COLO668 (cell line): ENCODE measurements around the gene ATP5F1C.
"Not testable (repeated sequence)": the region's sequence is repeated elsewhere in the genome, so short reads cannot be mapped to it uniquely, and the experiment has no call there.

Source experiments
- DNase-seq: peaks from one replicate; lab custom pipeline; 2025; ENCODE audit not compliant: unreplicated experiment; lab: John Stamatoyannopoulos, UW

ATP5F1C gene

GRCh38 chr10:7787857-7788638 is at the start of gene ATP5F1C, which contains the start of gene KIN:
Gene ATP5F1C (plus strand): TSS chr10:7788177. CDS start chr10:7788208, 31 bp downstream.
Gene KIN (minus strand): TSS chr10:7787993. CDS start chr10:7787933, 60 bp downstream.
- DNase-seq, result peak; percentile 91

GRCh38 chr10:7738536-7739407 is 49.2 kb upstream of the ATP5F1C start:
- DNase-seq, result peak; percentile 3

GRCh38 chr10:7744307-7744706 is 43.7 kb upstream of the ATP5F1C start:
- DNase-seq, result no peak

GRCh38 chr10:7748637-7749036 is 39.3 kb upstream of the ATP5F1C start:
- DNase-seq, result not testable (repeated sequence)

- no peak for DNase-seq
Observed at GRCh38 chr10:7750222-7750621, 37.8 kb upstream of the ATP5F1C start.

GRCh38 chr10:7752251-7752650 is 35.7 kb upstream of the ATP5F1C start:
- DNase-seq, result no peak

- DNase-seq, result no peak
Observed at GRCh38 chr10:7755103-7755502, 32.9 kb upstream of the ATP5F1C start.

- DNase-seq, result peak; percentile 12
Observed at GRCh38 chr10:7756360-7756992, 31.5 kb upstream of the ATP5F1C start.

GRCh38 chr10:7763929-7764328 is 24.0 kb upstream of the ATP5F1C start:
- no peak for DNase-seq

GRCh38 chr10:7766241-7766640 is 21.7 kb upstream of the ATP5F1C start:
- DNase-seq, result no peak

GRCh38 chr10:7767209-7767608 is 20.8 kb upstream of the ATP5F1C start:
- no peak for DNase-seq

- DNase-seq, result no peak
Observed at GRCh38 chr10:7768417-7768816, 19.6 kb upstream of the ATP5F1C start.

GRCh38 chr10:7773845-7774801 is 13.9 kb upstream of the ATP5F1C start:
- peak; percentile 15 for DNase-seq

GRCh38 chr10:7776777-7777176 is 11.2 kb upstream of the ATP5F1C start:
- no peak for DNase-seq

GRCh38 chr10:7782194-7782593 is 5.8 kb upstream of the ATP5F1C start:
- not testable (repeated sequence) for DNase-seq

- DNase-seq, result no peak
Observed at GRCh38 chr10:7786430-7786829, 1.5 kb upstream of the ATP5F1C start.

GRCh38 chr10:7787150-7787856 is 674 bp upstream of the ATP5F1C start:
- DNase-seq, result no peak

GRCh38 chr10:7788639-7789286 is 786 bp downstream of the ATP5F1C start:
- DNase-seq, result peak; percentile 29

- no peak for DNase-seq
Observed at GRCh38 chr10:7789390-7789789, 1.4 kb downstream of the ATP5F1C start.
